ENCODE data around the gene NAP1L5.

Gene NAP1L5

GRCh38 chr4:88722276-88722780 is 24.7 kb upstream of the NAP1L5 start:
- no peak for DNase-seq (ENCODE audit: low read depth in 2 of 2)

- no peak for DNase-seq (ENCODE audit: low read depth in 2 of 2)
Observed at GRCh38 chr4:88720451-88721428, 23.1 kb upstream of the NAP1L5 start.

- DNase-seq (ENCODE audit: low read depth in 2 of 2) = no peak
Observed at GRCh38 chr4:88719381-88719780, 21.8 kb upstream of the NAP1L5 start.

- DNase-seq (ENCODE audit: low read depth in 2 of 2) = no peak
Observed at GRCh38 chr4:88718098-88718497, 20.5 kb upstream of the NAP1L5 start.

GRCh38 chr4:88713782-88714181 is 16.2 kb upstream of the NAP1L5 start:
- DNase-seq (ENCODE audit: low read depth in 2 of 2) = no peak

- no peak for DNase-seq (ENCODE audit: low read depth in 2 of 2)
Observed at GRCh38 chr4:88709989-88710388, 12.4 kb upstream of the NAP1L5 start.

GRCh38 chr4:88706574-88706973 is 8.9 kb upstream of the NAP1L5 start:
- no peak for DNase-seq (ENCODE audit: low read depth in 2 of 2)

- DNase-seq (ENCODE audit: low read depth in 2 of 2) = no peak
Observed at GRCh38 chr4:88705805-88706492, 8.3 kb upstream of the NAP1L5 start.

GRCh38 chr4:88705223-88705622 is 7.6 kb upstream of the NAP1L5 start:
- no peak for DNase-seq (ENCODE audit: low read depth in 2 of 2)

GRCh38 chr4:88702782-88703181 is 5.2 kb upstream of the NAP1L5 start:
- DNase-seq (ENCODE audit: low read depth in 2 of 2) = no peak

GRCh38 chr4:88698519-88698918 is 890 bp upstream of the NAP1L5 start:
- DNase-seq (ENCODE audit: low read depth in 2 of 2) = no peak

- DNase-seq (ENCODE audit: low read depth in 2 of 2) = no peak
Observed at GRCh38 chr4:88697141-88697540, 488 bp downstream of the NAP1L5 start.

GRCh38 chr4:88696630-88697029 is 999 bp downstream of the NAP1L5 start:
- DNase-seq (ENCODE audit: low read depth in 2 of 2) = no peak

GRCh38 chr4:88693792-88694191 is 3.8 kb downstream of the NAP1L5 start:
- no peak for DNase-seq (ENCODE audit: low read depth in 2 of 2)

GRCh38 chr4:88690355-88690754 is 7.3 kb downstream of the NAP1L5 start:
- DNase-seq (ENCODE audit: low read depth in 2 of 2) = no peak

GRCh38 chr4:88681209-88681608 is 16.4 kb downstream of the NAP1L5 start:
- no peak for DNase-seq (ENCODE audit: low read depth in 2 of 2)

- DNase-seq (ENCODE audit: low read depth in 2 of 2) = no peak
Observed at GRCh38 chr4:88675543-88675942, 22.1 kb downstream of the NAP1L5 start.

- DNase-seq (ENCODE audit: low read depth in 2 of 2) = no peak
Observed at GRCh38 chr4:88674979-88675378, 22.6 kb downstream of the NAP1L5 start.

GRCh38 chr4:88674565-88674964 is 23.1 kb downstream of the NAP1L5 start:
- no peak for DNase-seq (ENCODE audit: low read depth in 2 of 2)

- DNase-seq (ENCODE audit: low read depth in 2 of 2) = no peak
Observed at GRCh38 chr4:88673886-88674285, 23.7 kb downstream of the NAP1L5 start.

- no peak for DNase-seq (ENCODE audit: low read depth in 2 of 2)
Observed at GRCh38 chr4:88672987-88673386, 24.6 kb downstream of the NAP1L5 start.

- no peak for DNase-seq (ENCODE audit: low read depth in 2 of 2)
Observed at GRCh38 chr4:88661739-88662138, 35.9 kb downstream of the NAP1L5 start.
